GM18868 (cell line): ENCODE data around the gene ABCB8.

Experiments used
- ATAC-seq: cut with Tn5 transposase; IDR thresholded peaks from one replicate; pipeline ENCODE4 v1.9.1; 2021; ENCODE audit warnings: mild to moderate bottlenecking, moderate library complexity; ENCODE audit not compliant: unreplicated experiment

ABCB8 gene

GRCh38 chr7:151069841-151070573 lies 41.8 kb downstream of the ABCB8 start:
- no peak for ATAC-seq

DNA sequence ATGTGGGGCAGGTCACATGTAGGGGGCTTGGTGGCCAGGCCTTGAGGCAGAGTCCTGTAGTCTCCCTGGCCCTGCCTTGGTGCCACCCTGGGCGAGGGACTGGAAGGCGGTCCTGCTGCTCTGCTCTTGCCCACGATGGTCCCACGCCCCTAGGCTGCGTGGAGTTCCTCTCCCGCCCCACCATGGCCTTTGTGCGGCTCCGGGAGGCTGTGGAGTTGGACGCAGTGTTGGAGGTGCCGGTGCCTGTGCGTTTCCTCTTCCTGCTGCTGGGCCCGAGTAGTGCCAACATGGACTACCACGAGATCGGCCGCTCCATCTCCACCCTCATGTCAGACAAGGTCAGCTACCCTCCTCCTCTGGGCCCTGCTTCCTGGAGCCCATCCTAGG lies 42.3 kb downstream of the ABCB8 start:
- ATAC-seq = no peak

DNA sequence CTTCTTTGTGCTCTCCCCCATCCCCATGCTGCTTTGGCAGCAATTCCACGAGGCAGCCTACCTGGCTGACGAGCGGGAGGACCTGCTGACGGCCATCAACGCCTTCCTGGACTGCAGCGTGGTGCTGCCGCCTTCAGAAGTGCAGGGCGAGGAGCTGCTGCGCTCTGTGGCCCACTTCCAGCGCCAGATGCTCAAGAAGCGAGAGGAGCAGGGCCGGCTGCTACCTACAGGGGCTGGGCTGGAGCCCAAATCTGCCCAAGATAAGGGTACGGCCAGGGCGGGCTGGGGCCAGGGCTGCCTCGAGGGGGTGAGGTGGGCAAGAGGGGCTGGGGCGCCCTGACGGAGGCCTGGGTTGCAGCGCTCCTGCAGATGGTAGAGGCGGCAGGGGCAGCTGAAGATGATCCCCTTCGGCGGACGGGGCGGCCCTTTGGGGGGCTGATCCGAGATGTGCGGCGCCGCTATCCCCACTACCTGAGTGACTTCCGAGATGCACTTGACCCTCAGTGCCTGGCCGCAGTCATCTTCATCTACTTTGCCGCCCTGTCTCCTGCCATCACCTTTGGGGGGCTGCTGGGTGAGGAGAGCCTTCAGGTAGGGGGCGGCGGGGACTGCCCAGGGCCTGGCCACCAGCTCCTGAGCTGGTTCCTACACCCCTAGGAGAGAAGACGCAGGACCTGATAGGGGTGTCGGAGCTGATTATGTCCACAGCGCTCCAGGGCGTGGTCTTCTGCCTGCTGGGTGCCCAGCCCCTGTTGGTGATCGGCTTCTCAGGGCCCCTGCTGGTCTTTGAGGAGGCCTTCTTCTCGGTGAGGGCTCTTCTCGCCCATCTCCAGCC lies 43.0 kb downstream of the ABCB8 start:
- no peak for ATAC-seq

DNA sequence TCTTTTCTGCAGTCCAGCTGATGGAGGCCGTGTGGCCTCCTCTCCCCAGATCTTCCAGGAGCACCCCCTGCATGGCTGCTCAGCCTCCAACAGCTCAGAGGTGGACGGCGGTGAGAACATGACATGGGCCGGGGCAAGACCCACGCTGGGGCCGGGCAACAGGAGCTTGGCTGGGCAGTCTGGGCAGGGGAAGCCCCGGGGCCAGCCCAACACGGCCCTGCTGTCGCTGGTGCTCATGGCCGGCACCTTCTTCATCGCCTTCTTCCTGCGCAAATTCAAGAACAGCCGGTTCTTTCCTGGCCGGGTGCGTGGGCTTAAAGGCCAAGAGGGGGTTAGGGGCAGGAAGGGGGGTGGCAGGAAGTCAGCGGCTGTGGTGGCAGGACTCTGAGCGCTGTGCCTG lies 45.7 kb downstream of the ABCB8 start:
- ATAC-seq = no peak

DNA sequence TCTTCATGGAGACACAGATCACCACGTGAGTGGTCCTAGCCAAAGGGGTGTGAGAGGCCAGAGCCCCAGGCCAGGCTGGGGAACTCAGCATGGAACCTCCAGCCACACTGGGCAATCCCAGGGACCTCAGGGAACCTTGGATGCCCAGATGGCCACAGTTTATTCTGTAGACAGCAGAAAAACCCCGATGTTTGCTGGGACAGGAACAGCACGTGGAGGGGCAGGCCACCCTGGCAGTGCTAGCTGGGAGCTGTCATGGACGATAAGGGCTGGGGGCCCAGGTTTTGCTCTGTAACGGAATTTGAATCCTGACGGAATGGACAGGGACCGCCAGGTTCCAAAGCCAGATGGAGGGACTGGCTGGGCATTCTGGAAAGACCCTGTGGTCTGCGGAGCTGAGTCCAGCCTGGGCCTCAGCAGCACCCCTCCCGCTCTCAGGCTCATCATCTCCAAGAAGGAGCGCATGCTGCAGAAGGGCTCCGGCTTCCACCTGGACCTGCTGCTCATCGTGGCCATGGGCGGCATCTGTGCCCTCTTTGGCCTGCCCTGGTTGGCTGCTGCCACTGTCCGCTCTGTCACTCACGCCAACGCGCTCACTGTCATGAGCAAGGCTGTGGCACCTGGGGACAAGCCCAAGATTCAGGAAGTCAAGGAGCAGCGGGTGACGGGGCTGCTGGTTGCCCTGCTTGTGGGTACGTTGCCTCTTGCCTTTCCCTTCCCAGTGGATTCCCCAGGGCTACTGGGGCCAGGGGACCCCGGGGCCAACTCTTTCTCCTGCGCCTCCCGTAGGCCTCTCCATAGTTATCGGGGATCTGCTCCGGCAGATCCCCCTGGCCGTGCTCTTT lies 46.8 kb downstream of the ABCB8 start:
- ATAC-seq = no peak

GRCh38 chr7:151075662-151075971 lies 47.4 kb downstream of the ABCB8 start:
- no peak for ATAC-seq

DNA sequence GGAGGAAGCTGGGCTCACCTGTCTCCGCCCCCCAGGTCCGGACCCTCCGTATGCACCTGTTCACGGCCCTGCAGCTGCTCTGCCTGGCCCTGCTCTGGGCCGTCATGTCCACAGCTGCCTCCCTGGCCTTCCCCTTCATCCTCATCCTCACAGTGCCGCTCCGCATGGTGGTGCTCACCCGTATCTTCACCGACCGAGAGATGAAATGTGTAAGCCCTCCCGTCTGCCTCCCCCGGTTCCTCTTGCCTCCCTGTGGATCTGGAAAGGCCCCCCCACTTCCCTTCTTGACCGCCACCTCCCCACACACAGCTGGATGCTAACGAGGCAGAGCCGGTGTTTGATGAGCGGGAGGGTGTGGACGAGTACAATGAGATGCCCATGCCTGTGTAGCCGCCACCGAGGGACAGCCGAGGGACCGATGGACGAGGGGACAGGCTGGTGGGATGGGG lies 47.8 kb downstream of the ABCB8 start:
- ATAC-seq = no peak

DNA sequence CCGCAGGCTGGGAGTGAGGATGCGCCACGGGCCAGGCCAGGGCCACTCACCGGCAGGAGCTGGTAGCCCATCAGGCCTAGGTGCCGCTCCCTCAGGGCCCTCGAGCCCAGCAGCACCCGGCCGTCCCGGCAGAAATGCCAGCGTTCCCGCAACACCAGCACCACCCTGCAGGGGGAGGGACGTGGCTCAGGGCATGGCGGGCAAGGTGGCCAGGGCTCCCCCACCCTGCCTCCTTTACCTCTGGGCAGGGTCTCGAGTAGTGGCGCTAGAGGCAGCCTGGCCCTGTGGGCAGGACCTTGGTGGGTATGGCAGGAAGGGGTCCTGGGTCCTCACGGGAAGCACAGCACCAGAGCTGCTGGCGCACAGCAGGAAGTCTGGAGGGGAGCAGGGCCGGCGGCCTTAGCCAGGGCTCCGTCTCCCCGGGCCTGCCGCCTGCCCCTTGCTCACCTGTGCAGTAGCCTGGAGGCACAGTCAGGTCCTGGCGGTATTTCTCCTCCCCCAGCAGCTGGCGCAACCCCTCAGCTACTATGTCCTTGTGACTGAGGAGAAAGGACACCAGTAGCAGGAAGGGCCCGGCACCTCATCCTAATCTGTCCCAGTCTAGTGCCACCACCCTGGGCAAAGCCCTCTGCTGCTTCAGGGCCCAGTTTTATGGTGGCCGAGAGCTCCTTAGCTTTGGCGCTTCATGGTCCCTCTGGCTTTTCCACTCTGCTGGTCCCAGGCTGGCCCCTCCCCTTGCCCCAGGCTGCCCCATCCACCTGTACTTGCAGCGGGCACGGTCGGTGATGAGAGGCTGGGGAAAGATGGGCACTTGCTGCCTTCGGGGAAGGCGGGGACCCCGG lies 48.8 kb downstream of the ABCB8 start:
- ATAC-seq = no peak

- no peak for ATAC-seq
These were observed 49.5 kb downstream of the ABCB8 start for GRCh38 chr7:151077705-151078232.

DNA sequence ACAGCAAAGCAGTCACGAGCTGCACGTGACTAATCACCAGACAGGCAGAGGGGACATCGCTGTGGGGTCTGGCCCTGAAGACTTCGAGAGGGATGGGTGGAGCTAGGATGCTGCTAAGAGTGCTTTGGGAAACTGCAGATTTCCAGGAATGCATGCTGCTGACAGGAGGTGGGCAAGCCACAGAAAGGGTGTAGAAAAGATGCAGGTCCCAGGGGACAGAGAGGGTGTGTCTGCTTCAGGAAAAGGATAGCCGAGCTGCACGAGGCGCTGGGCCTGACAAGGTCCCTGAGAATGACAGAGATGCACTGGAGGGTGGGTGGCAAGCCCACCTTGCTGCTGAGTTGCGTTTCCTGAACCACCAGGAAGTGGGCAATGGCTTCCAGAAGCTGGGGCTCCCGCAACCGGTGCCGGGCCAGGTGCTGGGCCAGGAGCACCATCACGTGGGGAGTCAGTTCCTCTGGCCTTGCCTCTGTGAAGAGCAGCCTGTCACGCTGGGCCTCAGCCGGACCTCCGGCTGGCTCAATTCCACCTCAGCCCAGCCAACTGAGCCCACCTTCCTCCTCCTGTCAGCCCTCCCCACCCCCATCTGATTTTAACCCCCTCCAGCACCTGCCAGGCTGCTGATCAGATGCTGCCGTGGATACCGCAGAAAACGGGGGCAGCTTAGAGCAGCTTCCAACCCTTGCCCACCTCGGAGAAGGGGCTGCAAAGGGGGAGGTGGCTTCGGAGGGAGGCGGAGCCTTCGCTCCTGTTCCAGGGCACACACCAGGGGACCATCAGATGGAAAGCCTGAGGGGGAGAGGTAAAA lies 50.2 kb downstream of the ABCB8 start:
- no peak for ATAC-seq

DNA sequence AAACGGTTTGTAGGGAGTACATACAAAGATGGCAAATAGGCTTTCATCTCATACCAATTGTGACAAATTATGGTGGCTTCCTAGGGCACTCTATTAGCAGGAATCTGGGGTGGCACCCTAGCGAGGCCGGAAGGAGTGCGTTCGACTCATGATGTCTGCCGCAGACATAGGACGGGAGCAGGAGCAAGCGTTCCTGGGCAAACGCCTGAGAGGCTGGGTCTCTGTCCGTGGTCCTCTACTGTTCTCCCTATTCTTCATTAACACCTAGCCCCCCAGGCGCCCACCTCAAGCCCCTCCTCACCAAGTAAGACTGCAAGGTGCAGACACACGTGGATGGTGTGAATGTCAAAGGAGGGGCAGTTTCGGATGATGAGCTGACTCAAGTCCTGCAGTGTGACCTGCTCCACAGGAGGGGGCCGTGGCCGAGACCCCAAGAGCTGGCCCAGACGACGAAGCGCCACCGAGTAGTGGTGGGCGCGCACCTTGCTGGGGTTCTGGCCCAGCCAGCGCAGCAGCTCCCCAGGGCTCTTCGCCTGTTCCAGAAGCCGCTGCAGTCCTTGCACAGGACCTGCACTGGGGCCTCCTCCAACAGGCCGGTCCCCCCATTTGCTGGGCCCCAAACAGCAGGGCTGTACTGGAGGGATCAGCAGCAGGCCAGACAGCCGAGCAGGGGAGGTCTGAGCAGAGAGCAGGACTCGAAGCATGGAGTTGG lies 51.1 kb downstream of the ABCB8 start:
- no peak for ATAC-seq

- no peak for ATAC-seq
These were observed 51.8 kb downstream of the ABCB8 start for GRCh38 chr7:151080067-151080521.

DNA sequence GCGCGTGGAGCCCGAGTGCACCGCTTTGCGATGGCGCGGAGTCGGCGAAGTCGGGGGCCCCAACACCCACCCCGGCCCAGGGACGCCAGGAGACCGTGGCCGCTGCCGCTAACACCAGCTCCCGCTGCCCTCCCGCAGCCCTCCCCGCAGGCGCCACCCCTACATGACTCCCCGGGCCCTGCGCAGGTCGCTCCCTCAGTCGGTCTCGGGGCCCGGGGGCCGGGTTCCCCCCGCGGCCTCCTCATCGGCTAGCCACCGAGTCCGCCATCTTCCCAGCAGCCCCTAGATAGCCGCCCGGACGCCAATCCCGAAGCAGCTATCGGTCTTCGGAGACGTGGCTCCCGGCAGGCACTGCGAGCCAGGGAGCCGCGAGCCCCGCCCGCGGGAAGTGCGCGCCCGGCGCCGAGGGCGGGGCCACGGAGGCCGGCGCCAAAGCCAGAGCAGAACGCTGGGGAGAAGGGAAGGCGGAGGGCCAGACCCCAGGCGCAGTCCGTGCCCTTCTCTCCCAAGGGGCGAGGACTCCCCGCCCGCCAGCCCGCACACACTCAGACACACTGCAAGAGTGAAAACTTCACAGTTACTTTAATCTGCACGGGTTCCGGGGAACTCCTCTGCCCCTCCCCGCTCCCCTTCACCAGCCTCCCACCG lies 52.4 kb downstream of the ABCB8 start, which contains the start of gene FASTK:
TSS of gene FASTK (minus strand) at position 288 of the 648 bp plus-strand sequence. CDS start at position 245, 43 bp downstream.
- ATAC-seq = peak; percentile 79

- no peak for ATAC-seq
These were observed 53.2 kb downstream of the ABCB8 start for GRCh38 chr7:151081170-151082101.

- no peak for ATAC-seq
These were observed 54.2 kb downstream of the ABCB8 start for GRCh38 chr7:151082141-151083070.
